PC-9 (cell line): ENCODE results near the gene RASGEF1B. TPM values are rescaled to one million over a fixed set of nuclear protein-coding genes. Genes with fewer than 3 reads are reported as not detected.

Experiments
- BruUV-seq: library from RNA; stranded (reverse); fragments of 400-500 nt; replicated peaks from 2 replicates; lab custom pipeline; 2021; lab: Mats Ljungman, UMichigan
- CTCF ChIA-PET: fragments of 300-600 bp; sonication (Branson Sonifier 250); formaldehyde crosslinking; loops from one replicate; lab custom pipeline; 2022; ENCODE audit warnings: antibody characterized with exemption; lab: Charles Lee
- POLR2A ChIA-PET: fragments of 300-600 bp; sonication (Branson Sonifier 250); formaldehyde crosslinking; loops from one replicate; lab custom pipeline; 2022; ENCODE audit warnings: antibody characterized with exemption; ENCODE audit not compliant: unreplicated experiment; lab: Charles Lee
- DNase-seq, 2 experiments: peaks; one replicate each; pipeline versions ENCODE4 v3.0.0 to v3.0.0-alpha.2; 2015 to 2022; ENCODE audit warnings: mixed read lengths in 1 of 2
- H2AFZ ChIP-seq: fragments of 200-600 bp; sonication (generic); 2 replicates; pipeline ENCODE4 v1.8.1; 2017; ENCODE audit warnings: antibody characterized with exemption
- H3F3A ChIP-seq: fragments of 200-600 bp; sonication (generic); 2 replicates; pipeline ENCODE4 v1.8.1; 2017; ENCODE audit warnings: antibody characterized with exemption, mild to moderate bottlenecking, low read depth; ENCODE audit not compliant: insufficient read depth
- H3K27ac ChIP-seq: fragments of 200-600 bp; sonication (generic); 2 replicates; pipeline ENCODE4 v1.6.1; 2016; ENCODE audit warnings: mixed run types
- H3K27me3 ChIP-seq: fragments of 200-600 bp; sonication (generic); 2 replicates; pipeline ENCODE4 v1.6.1; 2016; ENCODE audit warnings: low read depth, mixed run types; ENCODE audit not compliant: insufficient read depth
- H3K36me3 ChIP-seq: fragments of 200-600 bp; sonication (generic); 2 replicates; pipeline ENCODE4 v1.6.1; 2016; ENCODE audit warnings: low read depth, mixed run types
- H3K4me1 ChIP-seq: fragments of 200-600 bp; sonication (generic); replicated peaks from 2 replicates; pipeline ENCODE4 v1.6.1; 2016; ENCODE audit warnings: mixed run types; ENCODE audit not compliant: insufficient read depth
- H3K4me2 ChIP-seq: fragments of 200-600 bp; sonication (generic); 2 replicates; pipeline ENCODE4 v1.6.1; 2017; ENCODE audit warnings: mixed run types
- H3K4me3 ChIP-seq: fragments of 200-600 bp; sonication (generic); 2 replicates; pipeline ENCODE4 v1.6.1; 2016; ENCODE audit warnings: mixed run types
- H3K79me2 ChIP-seq: fragments of 200-600 bp; sonication (generic); 2 replicates; pipeline ENCODE4 v1.6.1; 2017; ENCODE audit warnings: low read depth, mixed run types
- H3K9me2 ChIP-seq: fragments of 200-600 bp; sonication (generic); 2 replicates; pipeline ENCODE4 v1.8.1; 2017; ENCODE audit warnings: mild to moderate bottlenecking; ENCODE audit not compliant: insufficient read depth
- H3K9me3 ChIP-seq: fragments of 200-600 bp; sonication (generic); 2 replicates; pipeline ENCODE4 v1.8.1; 2016; ENCODE audit warnings: low read depth; ENCODE audit not compliant: insufficient read depth
- H4K20me1 ChIP-seq: fragments of 200-600 bp; sonication (generic); 2 replicates; pipeline ENCODE4 v1.8.1; 2017; ENCODE audit not compliant: insufficient read depth
- CTCF ChIP-seq: fragments of 200-600 bp; sonication (generic); conservative IDR thresholded peaks from 2 replicates; pipeline ENCODE4 v1.6.1; 2017; ENCODE audit warnings: mixed run types, antibody characterized with exemption, mild to moderate bottlenecking, moderate library complexity
- EZH2 ChIP-seq: fragments of 200-600 bp; sonication (generic); IDR thresholded peaks from 2 replicates; pipeline ENCODE4 v1.8.0; 2017; ENCODE audit warnings: antibody characterized with exemption, low read depth
- intact Hi-C: fragments of 100-400 bp; cut with micrococcal nuclease; formaldehyde crosslinking; loops from one replicate; pipeline ENCODE4 v1.10.0; 2022; ENCODE audit not compliant: unreplicated experiment
- total RNA-seq: library from RNA; stranded (reverse); gene quantifications from 2 replicates; pipeline ENCODE4 v1.2.3, GENCODE V29; 2021

Gene RASGEF1B
- total RNA-seq, 1 experiment from 2014 or later, result 1.0 TPM

- H3K4me1 ChIP-seq, result no peaks in the 10 kb centered on the region
- no peak overlapping the region for H3K4me3 ChIP-seq
- H2AFZ ChIP-seq, result no peak overlapping the region
- no peaks in the 10 kb centered on the region for H3K27me3 ChIP-seq
- H3K9me2 ChIP-seq, result no peaks in the 10 kb centered on the region
- no peak for TF ChIP-seq EZH2
- no peak for TF ChIP-seq CTCF
- H3K36me3 ChIP-seq, result no peaks in the 10 kb centered on the region
- intact Hi-C loops, result no loop called here
- no peak overlapping the region for H3K4me2 ChIP-seq
- DNase-seq, result peak in 1 of 2 experiments; percentile 7
- ChIA-PET POLR2A (no interaction called here), CTCF (no interaction called here)
- no peak overlapping the region for H3K27ac ChIP-seq
- no TSS peak for BruUV-seq
- H3K79me2 ChIP-seq, result no peaks in the 10 kb centered on the region
- H4K20me1 ChIP-seq, result no peaks in the 10 kb centered on the region
- H3F3A ChIP-seq, result no peaks in the 10 kb centered on the region
- no peaks in the 10 kb centered on the region for H3K9me3 ChIP-seq
These were observed 17.2 kb downstream of the RASGEF1B start for GRCh38 chr4:81454499-81454898.

- no peaks in the 10 kb centered on the region for H3K36me3 ChIP-seq
- ChIA-PET POLR2A (interaction anchor here (0.9 kb wide), 1 partner anchor 1284 kb away, joined by 8 read pairs; no protein-coding TSS in a partner anchor), CTCF (no interaction called here)
- H3K9me2 ChIP-seq, result no peaks in the 10 kb centered on the region
- BruUV-seq, result no TSS peak
- no peaks in the 10 kb centered on the region for H3F3A ChIP-seq
- no peak overlapping the region for H3K27ac ChIP-seq
- DNase-seq, result no peak
- no peaks in the 10 kb centered on the region for H4K20me1 ChIP-seq
- H2AFZ ChIP-seq, result no peak overlapping the region
- no peak overlapping the region for H3K4me3 ChIP-seq
- no peaks in the 10 kb centered on the region for H3K27me3 ChIP-seq
- no peaks in the 10 kb centered on the region for H3K4me1 ChIP-seq
- intact Hi-C loops, result no loop called here
- no peaks in the 10 kb centered on the region for H3K9me3 ChIP-seq
- no peak overlapping the region for H3K4me2 ChIP-seq
- TF ChIP-seq CTCF, result no peak
- no peak for TF ChIP-seq EZH2
- no peaks in the 10 kb centered on the region for H3K79me2 ChIP-seq
These were observed 18.7 kb downstream of the RASGEF1B start for GRCh38 chr4:81453024-81453423.

- Histone ChIP-seq H3K4me1 (no peaks in the 10 kb centered on the region), H3K36me3 (no peaks in the 10 kb centered on the region), H3K4me3 (no peak overlapping the region), H3F3A (no peaks in the 10 kb centered on the region), H2AFZ (no peak overlapping the region), H3K27me3 (no peaks in the 10 kb centered on the region), H3K4me2 (no peak overlapping the region), H4K20me1 (no peaks in the 10 kb centered on the region), H3K9me2 (no peaks in the 10 kb centered on the region), H3K27ac (no peak overlapping the region), H3K9me3 (no peaks in the 10 kb centered on the region), H3K79me2 (no peaks in the 10 kb centered on the region)
- ChIA-PET POLR2A (interaction anchor here (0.9 kb wide), 1 partner anchor 1285 kb away, joined by 8 read pairs; no protein-coding TSS in a partner anchor), CTCF (no interaction called here)
- BruUV-seq, result no TSS peak
- TF ChIP-seq EZH2, result no peak
- TF ChIP-seq CTCF, result no peak
- peak in 1 of 2 experiments; percentile 34 for DNase-seq
- intact Hi-C loops, result no loop called here
These were observed 19.2 kb downstream of the RASGEF1B start for GRCh38 chr4:81452452-81453006.
